Fibroblast of lung (primary cell): ENCODE data around the gene FARP1.

Experiments used
- EZH2 ChIP-seq: IDR thresholded peaks from 2 replicates; pipeline ENCODE4 v1.5.1; 2012; ENCODE audit warnings: low read length, control low read depth, mild to moderate bottlenecking; ENCODE audit errors: missing control alignments
- TF ChIP-seq, protein P1 (sequence below), 2 donors: IDR thresholded peaks in 1 of 2; conservative IDR thresholded peaks in 1 of 2; 1 replicate in 1 of 2; 2 replicates in 1 of 2; pipeline ENCODE4 v1.5.1; 2011 to 2012; ENCODE audit warnings: low read length in 2 of 2, control low read depth in 1 of 2, inconsistent platforms in 1 of 2, low read depth in 1 of 2, mild to moderate bottlenecking in 1 of 2

DNA sequence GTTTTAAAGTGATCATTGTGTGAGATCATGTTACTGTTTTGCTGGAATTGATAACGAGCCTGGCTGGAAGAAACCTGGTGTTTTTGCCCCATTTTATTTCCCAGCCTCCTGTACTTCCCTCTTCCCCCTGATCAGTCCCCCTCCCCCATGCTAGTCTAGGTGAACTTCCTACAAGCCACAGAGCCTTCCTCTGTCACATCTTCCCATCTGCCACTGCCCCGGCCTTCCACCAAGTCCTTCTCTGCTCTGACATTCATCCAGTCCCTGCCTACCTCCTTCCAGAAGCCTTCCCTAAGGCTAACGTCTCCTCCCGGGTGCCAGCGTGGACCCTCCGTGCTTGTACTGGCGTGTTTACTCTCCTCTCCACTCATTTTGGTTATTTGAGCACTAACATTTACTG, 14.3 kb downstream of the FARP1 start:
- no peak for TF ChIP-seq EZH2
- TF ChIP-seq, protein P1, sequence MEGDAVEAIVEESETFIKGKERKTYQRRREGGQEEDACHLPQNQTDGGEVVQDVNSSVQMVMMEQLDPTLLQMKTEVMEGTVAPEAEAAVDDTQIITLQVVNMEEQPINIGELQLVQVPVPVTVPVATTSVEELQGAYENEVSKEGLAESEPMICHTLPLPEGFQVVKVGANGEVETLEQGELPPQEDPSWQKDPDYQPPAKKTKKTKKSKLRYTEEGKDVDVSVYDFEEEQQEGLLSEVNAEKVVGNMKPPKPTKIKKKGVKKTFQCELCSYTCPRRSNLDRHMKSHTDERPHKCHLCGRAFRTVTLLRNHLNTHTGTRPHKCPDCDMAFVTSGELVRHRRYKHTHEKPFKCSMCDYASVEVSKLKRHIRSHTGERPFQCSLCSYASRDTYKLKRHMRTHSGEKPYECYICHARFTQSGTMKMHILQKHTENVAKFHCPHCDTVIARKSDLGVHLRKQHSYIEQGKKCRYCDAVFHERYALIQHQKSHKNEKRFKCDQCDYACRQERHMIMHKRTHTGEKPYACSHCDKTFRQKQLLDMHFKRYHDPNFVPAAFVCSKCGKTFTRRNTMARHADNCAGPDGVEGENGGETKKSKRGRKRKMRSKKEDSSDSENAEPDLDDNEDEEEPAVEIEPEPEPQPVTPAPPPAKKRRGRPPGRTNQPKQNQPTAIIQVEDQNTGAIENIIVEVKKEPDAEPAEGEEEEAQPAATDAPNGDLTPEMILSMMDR (conservative IDR thresholded peaks at IDR 0.05 in 1 of 2, IDR thresholded peaks at IDR 0.05 in 1 of 2; ENCODE audit: low read depth in 1 of 2, low read length in 2 of 2): no peak
